Limb (tissue), 2 donors: ENCODE data around the gene GPR107.
A peak's percentile ranks its signal among the peaks of the same experiment; 100 is the strongest.

Source experiments
- DNase-seq, 2 donors: peaks; one replicate each; pipeline ENCODE4 v3.0.0-alpha.2; 2016; ENCODE audit errors: extremely low spot score in 2 of 2

Gene GPR107

GRCh38 chr9:130129432-130130061 is 75.8 kb downstream of the GPR107 start:
- DNase-seq, result no peak

GRCh38 chr9:130132746-130133145 is 79.0 kb downstream of the GPR107 start:
- no peak for DNase-seq

DNA sequence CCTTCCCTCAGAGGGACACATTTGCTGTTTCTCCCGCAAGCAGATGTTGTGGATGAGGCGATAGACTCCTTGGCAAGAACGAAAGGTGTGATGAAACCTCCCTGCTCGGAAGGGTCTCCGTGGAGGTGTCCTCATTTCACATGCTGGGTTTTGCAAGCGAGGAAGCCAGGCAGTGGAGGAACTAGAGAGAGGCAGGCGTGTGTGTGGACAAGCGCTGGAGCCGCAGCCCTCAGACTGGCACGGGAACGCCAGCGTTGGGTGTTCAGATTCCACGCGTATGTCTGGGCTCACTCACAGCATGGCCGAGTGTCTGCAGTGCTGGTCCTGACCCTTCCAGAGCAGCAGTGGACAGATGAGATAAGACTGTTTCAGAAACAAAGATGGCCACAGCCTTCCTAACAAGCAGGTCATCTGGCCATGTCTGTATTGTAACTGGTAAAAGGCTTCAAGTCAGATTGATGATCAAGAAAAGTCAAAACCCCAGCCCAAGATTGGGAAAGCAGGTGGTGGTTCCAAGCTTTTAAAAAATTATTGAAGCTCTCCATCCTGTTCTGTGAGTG is 83.5 kb downstream of the GPR107 start:
- no peak for DNase-seq

- DNase-seq, result no peak
These were observed 84.0 kb downstream of the GPR107 start for GRCh38 chr9:130137641-130138081.

DNA sequence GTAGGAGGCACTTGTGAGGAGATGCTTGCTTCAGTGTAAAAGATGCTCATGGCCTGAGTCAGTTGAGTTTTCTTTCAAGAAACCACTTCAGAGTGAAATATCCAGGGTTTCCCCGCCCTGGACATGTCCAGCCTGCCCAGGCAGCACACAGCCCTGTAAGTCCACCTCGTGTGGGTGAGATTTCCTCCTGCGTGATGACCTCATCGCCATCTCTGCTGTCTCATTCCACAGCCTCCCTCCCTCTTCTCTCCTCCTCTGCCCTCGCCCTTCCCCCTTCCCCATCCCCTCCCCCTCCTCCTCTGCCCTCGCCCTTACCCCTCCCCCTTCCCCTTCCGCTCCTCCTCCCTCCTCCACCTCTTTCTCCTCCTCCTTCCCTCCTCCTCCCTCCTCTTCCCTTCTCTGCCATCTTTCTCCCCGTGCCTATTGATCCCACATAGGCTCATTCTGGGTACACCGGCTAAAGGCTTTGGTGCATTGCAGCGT is 84.5 kb downstream of the GPR107 start:
- DNase-seq, result peak in 1 of 2 donors; percentile 56

GRCh38 chr9:130138791-130139190 is 85.1 kb downstream of the GPR107 start:
- DNase-seq, result peak; percentile 49 to 63

- no peak for DNase-seq
These were observed 85.5 kb downstream of the GPR107 start for GRCh38 chr9:130139251-130139650.

GRCh38 chr9:130140706-130141105 is 87.0 kb downstream of the GPR107 start:
- DNase-seq, result no peak

GRCh38 chr9:130142056-130142455 is 88.3 kb downstream of the GPR107 start:
- no peak for DNase-seq

DNA sequence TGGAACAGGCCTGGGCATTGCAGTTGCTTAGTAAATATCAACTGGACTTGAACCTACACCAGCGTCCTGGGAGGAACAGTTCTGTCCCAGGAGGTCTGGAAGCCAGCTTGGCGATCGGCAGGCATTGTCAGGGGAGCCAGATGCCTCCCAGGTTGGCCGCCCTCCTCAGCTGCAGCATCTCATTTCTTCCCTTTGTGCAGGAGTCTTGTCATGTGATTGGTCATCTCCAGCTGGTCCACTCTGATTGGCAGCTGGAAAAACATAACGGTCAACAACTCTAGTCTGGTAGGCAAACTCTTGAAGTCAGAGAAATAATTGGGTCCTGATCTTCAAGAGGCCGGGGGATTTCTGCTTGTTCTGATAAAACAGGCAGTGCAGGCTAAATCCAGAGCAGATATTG is 88.9 kb downstream of the GPR107 start:
- no peak for DNase-seq

- DNase-seq, result no peak
These were observed 89.7 kb downstream of the GPR107 start for GRCh38 chr9:130143279-130143893.

GRCh38 chr9:130143958-130144366 is 90.3 kb downstream of the GPR107 start:
- no peak for DNase-seq

DNA sequence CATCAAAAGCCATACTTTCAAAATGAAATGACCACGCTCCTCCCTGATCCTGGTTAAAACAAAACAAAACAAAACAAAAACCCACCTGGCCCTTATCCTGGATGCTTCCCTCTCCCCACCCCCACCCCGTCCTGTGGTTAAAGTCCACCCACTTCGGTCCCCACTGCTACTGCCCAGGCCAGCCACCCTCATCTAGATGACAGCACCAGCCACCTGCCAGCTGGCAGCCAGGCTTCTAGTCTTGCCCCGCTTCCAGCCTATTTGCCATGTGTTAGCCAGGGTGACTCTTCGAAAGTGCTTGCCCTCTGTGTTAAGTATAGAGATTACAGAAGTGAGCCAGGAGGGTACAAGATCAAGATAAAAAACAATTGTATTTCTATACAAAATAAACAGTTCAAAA is 91.0 kb downstream of the GPR107 start:
- no peak for DNase-seq

DNA sequence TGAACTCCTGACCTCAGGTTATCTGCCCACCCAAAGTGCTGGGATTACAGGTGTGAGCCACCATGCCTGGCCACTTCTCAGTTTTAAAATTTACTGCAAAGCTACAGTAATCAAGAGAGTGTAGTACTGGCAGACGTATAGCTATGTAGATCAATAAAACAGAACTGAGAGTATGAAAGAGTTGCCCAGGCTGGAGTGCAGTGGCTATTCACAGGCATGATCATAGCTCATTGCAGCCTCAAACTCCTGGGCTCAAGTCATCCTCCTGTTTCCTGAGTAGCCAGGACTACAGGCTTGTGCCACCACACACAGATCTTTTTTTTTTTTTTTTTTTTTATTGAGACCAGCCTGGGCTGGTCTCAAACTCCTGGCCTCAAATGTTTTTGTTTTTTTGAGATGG is 92.0 kb downstream of the GPR107 start:
- DNase-seq, result no peak

DNA sequence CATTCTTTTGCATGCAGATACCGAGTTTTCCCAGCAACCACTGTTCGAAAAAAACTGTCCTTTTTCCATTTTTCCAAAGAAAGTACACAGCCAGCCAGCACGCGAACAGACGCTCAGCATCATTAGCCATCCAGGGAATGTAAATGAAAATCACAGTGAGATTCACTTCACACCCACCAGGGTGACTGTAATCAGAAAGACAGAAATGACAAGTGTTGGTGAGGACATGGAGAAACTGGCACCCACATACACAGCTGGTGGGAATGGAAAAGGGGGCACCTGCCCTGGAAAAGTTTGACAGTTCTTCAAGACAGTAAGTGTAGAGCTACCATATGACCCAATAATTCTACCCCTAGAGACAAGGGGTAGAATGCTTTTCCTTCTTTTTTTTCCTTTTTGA is 93.5 kb downstream of the GPR107 start:
- DNase-seq, result no peak

DNA sequence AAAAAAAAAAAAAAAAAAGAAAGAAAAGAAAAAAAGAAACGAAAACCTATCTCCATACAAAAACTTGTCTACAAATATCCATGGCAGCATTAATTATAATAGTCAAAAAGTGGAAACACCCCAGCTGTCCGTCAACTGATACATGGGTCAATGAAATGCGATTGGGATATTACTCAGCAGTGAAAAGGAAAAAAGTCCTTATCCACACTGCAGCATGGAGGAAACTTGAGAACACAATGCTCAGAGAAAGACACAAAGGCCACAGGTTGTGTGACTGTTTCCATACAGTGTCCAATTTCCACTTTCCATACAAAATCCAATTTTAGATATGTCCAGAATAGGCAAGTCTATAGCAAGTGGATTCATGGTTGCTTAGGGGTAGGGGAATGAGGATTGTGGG is 94.2 kb downstream of the GPR107 start:
- DNase-seq, result no peak

GRCh38 chr9:130149031-130149430 is 95.3 kb downstream of the GPR107 start:
- DNase-seq, result no peak

DNA sequence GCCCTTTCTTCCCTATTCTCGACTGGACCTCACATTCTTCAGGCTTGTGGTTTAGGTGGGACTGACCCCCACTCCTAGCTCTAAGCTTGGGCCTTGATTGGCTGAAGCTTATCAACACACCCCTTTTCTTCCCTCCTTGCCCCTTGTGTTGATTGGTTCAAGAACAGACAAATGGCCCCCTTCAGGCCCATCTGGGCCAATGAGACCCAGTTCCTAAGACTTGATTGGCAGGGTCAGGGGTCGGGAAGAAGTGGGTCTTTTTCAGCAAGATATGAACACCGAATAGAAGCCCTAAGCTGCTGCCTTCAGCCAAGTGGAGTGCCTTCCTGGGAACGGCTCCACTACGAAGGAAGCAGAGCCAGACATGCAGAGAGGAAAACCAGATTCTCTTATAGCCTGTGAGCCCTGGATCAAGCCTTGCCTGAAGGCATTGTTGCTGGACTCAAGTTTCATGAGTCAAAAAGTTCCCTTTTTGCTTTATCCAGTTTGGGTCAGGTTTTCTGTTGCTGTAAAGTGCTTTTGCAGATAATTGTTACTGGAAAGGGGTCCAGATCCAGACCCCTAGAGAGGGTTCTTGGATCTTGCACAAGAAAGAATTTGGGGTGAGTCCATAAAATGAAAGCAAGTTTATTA is 96.1 kb downstream of the GPR107 start:
- DNase-seq, result no peak

DNA sequence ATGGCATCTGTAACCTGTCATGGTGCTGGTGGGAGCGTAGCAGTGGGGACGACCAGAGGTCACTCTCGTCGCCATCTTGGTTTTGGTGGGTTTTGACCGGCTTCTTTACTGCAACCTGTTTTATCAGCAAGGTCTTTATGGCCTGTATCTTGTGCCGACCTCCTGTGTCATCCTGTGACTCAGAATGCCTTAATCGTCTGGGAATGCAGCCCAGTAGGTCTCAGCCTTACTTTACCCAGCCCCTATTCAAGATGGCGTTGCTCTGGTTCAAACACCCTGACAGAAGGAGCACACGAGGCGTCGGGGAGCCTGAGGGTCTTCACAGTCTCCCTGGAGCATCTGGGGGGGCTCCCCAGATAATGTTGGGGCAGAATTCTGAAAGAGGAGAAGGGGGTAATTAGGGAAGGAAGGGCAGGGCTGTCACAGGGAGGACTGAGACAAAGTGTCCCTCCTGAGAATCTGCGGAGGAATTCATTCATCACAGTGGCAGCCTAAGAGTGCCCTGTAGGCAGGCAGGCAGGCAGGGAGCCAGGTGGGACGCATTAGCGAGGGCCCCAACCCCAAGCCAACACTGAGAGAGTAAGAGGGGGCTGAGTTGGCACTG is 97.2 kb downstream of the GPR107 start:
- no peak for DNase-seq

DNA sequence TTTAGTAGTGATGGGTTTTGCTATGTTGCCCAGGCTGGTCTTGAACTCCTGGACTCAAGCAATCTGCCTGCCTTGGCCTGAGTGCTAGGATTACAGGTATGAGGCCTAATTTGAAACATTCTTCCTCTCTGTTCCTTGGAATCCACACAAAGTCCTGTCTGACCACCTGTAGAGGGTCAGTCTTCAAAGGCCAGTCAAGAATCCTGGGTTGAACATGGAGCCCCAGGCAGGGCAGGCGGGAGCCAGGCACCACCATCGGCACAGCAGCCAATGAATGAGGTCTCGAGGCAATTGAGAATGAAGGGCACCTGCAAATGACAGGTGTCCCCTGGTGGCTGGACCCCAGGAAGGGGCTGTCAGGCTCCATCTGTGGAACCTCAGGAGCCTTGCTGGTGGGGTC is 101.1 kb downstream of the GPR107 start:
- DNase-seq, result no peak

DNA sequence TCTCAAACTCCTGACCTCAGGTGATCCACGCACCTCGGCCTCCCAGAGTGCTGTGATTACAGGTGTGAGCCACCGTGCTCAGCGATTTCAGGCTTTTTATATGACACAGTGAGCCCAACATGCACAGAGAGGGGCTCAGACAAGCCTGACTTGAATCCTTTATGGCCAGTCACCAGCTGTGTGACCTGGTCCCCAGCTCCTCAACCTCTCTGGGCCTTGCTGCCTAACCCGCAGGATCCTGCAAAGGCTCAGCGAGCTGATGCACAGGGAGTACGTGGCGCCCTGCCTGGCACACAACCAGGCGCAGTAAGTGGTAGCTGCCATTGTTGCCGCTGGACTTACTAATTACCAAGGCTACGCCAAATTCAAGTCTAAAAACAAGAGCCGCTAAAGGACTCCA is 101.9 kb downstream of the GPR107 start:
- DNase-seq, result no peak

GRCh38 chr9:130156672-130157071 is 103.0 kb downstream of the GPR107 start:
- DNase-seq, result no peak
